CD4-positive, alpha-beta T cell (primary cell): ENCODE measurements around the gene SLC25A39. TPM values are rescaled to one million over a fixed set of nuclear protein-coding genes. Genes with fewer than 3 reads are reported as not detected.

Source experiments
- ATAC-seq: fragments of 200-7000 bp; cut with Tn5 transposase; one replicate; pipeline ENCODE4 v1.10.0; 2022; ENCODE audit warnings: mild to moderate bottlenecking; ENCODE audit not compliant: poor library complexity
- CTCF ChIA-PET: fragments of 350-600 bp; sonication (Branson Sonifier 250); formaldehyde crosslinking; loops from one replicate; lab custom pipeline; 2021; ENCODE audit warnings: antibody characterized with exemption, inconsistent platforms; lab: Charles Lee
- POLR2A ChIA-PET: fragments of 350-600 bp; sonication (Branson Sonifier 250); formaldehyde crosslinking; loops from one replicate; lab custom pipeline; 2021; ENCODE audit warnings: antibody characterized with exemption, inconsistent platforms; lab: Charles Lee
- DNase-seq, 14 experiments: peaks; one replicate each; pipeline ENCODE4 v3.0.0-alpha.2; 2013 to 2020; ENCODE audit warnings: mixed read lengths in 2 of 14
- H3K27ac ChIP-seq, 2 donors: one replicate each; pipeline versions ENCODE4 v1.5.1 to v1.7.0; 2013; ENCODE audit warnings: low read length in 2 of 2, low read depth in 1 of 2, mild to moderate bottlenecking in 1 of 2
- H3K27me3 ChIP-seq, 2 experiments: 1 replicate in 1 of 2; 2 replicates in 1 of 2; pipeline versions ENCODE4 v1.6.1 to v1.7.0; 2013; ENCODE audit warnings: low read length in 2 of 2, control low read depth in 1 of 2, mild to moderate bottlenecking in 1 of 2, moderate library complexity in 1 of 2; ENCODE audit not compliant: insufficient read depth in 2 of 2, control insufficient read depth in 1 of 2
- H3K36me3 ChIP-seq: one replicate; pipeline ENCODE4 v1.6.1; 2013; ENCODE audit warnings: low read length, control low read depth; ENCODE audit not compliant: insufficient read depth
- H3K4me1 ChIP-seq: one replicate; pipeline ENCODE4 v1.6.1; 2013; ENCODE audit warnings: low read length, control low read depth; ENCODE audit not compliant: insufficient read depth
- H3K4me3 ChIP-seq: one replicate; pipeline ENCODE4 v1.5.1; 2013; ENCODE audit warnings: mild to moderate bottlenecking, low read length, moderate library complexity
- H3K9me3 ChIP-seq, 2 experiments: 1 replicate in 1 of 2; 2 replicates in 1 of 2; pipeline versions ENCODE4 v1.6.1 to v1.7.0; 2013; ENCODE audit warnings: low read length in 2 of 2, mild to moderate bottlenecking in 2 of 2, control low read depth in 1 of 2, moderate library complexity in 1 of 2; ENCODE audit not compliant: control insufficient read depth in 1 of 2, insufficient read depth in 1 of 2
- H3K27ac Mint-ChIP-seq: one replicate; pipeline ENCODE4 v1.8.0; 2020; ENCODE audit warnings: mixed read lengths
- H3K27me3 Mint-ChIP-seq: one replicate; pipeline ENCODE4 v1.8.0; 2021; ENCODE audit warnings: mixed read lengths
- H3K36me3 Mint-ChIP-seq: one replicate; pipeline ENCODE4 v1.8.0; 2021; ENCODE audit warnings: low read depth, mixed read lengths
- H3K4me1 Mint-ChIP-seq: one replicate; pipeline ENCODE4 v1.8.0; 2021; ENCODE audit warnings: low read depth, mixed read lengths
- H3K4me3 Mint-ChIP-seq: one replicate; pipeline ENCODE4 v1.8.0; 2020; ENCODE audit warnings: mild to moderate bottlenecking, mixed read lengths
- H3K9me3 Mint-ChIP-seq: one replicate; pipeline ENCODE4 v1.8.0; 2020; ENCODE audit warnings: mixed read lengths
- intact Hi-C, 2 experiments: fragments of 100-400 bp; cut with DNase I in 1 of 2; cut with micrococcal nuclease in 1 of 2; formaldehyde crosslinking; loops; one replicate each; pipeline versions ENCODE4 v1.15.1 to v1.9.0; 2023 to 2025; cut with DNase I, micrococcal nuclease
- total RNA-seq, 174 experiments: library from RNA in 2 of 174; stranded (reverse) in 2 of 174; gene quantifications; one replicate each; pipeline ENCODE4 v1.2.3 and lab custom pipeline; 2021 to 2026
- TF ChIP-seq, protein P1 (sequence below): fragments of 200-600 bp; IDR thresholded peaks from one replicate; pipeline ENCODE4 v1.8.0; 2022; ENCODE audit warnings: antibody characterized with exemption, mild to moderate bottlenecking

SLC25A39 gene
- total RNA-seq, 2 experiments from 2014 or later = 55.5 to 65.5 TPM

DNA sequence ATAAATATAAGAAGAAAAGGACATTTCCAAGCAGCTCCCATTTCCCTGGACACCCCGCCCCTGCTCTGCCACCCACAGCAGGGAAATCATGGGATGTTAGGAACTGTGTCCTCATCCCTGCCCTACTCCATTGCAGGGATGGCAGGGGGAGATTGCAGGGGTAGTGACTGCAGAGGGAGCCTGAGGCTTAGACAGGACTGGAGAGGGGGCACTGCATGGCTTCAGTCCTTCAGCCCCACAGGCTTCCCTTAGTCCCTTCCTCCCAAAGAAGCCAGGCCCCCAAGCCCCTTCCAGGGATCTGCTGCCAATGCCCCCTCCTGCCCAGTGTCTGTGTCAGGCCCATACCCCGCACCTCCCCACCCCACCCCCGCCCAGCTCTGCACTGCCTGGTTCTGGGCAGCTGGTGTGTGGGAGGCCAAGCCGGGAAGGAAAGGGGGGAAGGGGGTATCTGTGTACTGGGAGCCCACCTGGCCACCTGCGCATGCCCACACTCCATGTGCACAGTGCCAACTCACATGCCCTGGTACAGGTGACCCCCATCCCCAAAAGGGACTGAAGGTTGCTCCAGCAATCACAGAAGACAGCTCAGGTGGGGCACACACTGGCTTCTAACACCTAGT, 13.0 kb downstream of the SLC25A39 start:
- TF ChIP-seq, protein P1, sequence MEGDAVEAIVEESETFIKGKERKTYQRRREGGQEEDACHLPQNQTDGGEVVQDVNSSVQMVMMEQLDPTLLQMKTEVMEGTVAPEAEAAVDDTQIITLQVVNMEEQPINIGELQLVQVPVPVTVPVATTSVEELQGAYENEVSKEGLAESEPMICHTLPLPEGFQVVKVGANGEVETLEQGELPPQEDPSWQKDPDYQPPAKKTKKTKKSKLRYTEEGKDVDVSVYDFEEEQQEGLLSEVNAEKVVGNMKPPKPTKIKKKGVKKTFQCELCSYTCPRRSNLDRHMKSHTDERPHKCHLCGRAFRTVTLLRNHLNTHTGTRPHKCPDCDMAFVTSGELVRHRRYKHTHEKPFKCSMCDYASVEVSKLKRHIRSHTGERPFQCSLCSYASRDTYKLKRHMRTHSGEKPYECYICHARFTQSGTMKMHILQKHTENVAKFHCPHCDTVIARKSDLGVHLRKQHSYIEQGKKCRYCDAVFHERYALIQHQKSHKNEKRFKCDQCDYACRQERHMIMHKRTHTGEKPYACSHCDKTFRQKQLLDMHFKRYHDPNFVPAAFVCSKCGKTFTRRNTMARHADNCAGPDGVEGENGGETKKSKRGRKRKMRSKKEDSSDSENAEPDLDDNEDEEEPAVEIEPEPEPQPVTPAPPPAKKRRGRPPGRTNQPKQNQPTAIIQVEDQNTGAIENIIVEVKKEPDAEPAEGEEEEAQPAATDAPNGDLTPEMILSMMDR = no peak
- no peak overlapping the region for H3K27ac Mint-ChIP-seq
- peaks cover 0 to 11% of the 10 kb centered on the region in 2 experiments for H3K9me3 ChIP-seq
- no peak overlapping the region for H3K27ac ChIP-seq
- peaks cover 35% of the 10 kb centered on the region for H3K4me1 Mint-ChIP-seq
- H3K4me1 ChIP-seq = peaks cover 46% of the 10 kb centered on the region
- no peak overlapping the region for H3K4me3 Mint-ChIP-seq
- H3K27me3 ChIP-seq = peaks cover 38 to 42% of the 10 kb centered on the region in 2 experiments
- no peaks in the 10 kb centered on the region for H3K36me3 ChIP-seq
- H3K4me3 ChIP-seq = no peak overlapping the region
- DNase-seq = no peak
- POLR2A ChIA-PET = no interaction called here
- CTCF ChIA-PET = no interaction called here
- H3K9me3 Mint-ChIP-seq = no peaks in the 10 kb centered on the region
- no peaks in the 10 kb centered on the region for H3K36me3 Mint-ChIP-seq
- peaks cover 63% of the 10 kb centered on the region for H3K27me3 Mint-ChIP-seq
- intact Hi-C loops = no loop called here
- no peak for ATAC-seq

DNA sequence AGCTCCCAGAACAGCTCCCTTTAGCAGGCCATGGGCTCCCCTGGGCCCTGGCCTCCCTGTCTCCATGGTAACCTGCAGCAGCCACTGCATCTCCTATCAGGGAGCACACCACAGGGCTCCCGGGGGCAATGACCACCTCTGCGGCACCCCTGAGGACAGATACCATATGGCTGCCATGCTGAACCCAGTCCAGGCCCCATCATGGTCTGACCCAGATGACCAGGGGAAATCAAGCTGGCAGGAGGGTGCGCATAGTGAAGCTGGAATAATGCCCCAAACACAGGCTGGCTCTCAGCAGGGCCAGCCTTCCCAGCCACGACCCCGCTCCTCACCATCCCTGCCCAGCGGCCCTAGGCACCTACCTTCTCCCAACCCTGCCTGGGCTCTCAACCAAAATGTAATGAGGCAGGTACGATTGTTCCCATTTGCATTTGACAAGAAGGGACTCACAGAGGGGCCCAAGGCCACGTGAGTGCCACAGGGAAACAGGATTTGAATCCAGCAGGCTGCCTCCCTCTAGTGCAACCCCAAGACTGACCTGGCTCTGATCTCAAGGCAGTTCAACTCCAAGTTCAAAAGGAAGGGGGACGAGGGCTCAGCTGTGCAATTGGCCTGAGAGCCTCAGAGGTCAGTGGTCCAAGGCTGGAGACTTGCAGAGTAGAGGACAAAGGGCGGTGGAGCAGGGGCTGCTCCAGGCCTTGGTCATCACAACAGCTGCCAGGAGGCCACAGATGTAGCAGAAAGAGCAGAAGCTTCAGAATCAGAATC, 13.8 kb downstream of the SLC25A39 start:
- no peak overlapping the region for H3K27ac Mint-ChIP-seq
- TF ChIP-seq, protein P1 = no peak

GRCh38 chr17:44310188-44310587, 14.4 kb downstream of the SLC25A39 start:
- DNase-seq = no peak
- ChIA-PET CTCF (interaction anchor here (1.2 to 1.4 kb wide), 2 partner anchors 35 to 100 kb away, joined by 3 to 5 read pairs; partner anchors contain the start of gene GRN), POLR2A (interaction anchor here (0.6 to 0.8 kb wide), 2 partner anchors 17 to 187 kb away, joined by 3 read pairs; partner anchors contain the start of gene HDAC5)
- peaks cover 25 to 31% of the 10 kb centered on the region in 2 experiments for H3K27me3 ChIP-seq
- TF ChIP-seq, protein P1 = no peak
- H3K4me3 ChIP-seq = no peak overlapping the region
- ATAC-seq = no peak
- H3K36me3 ChIP-seq = no peaks in the 10 kb centered on the region
- peaks cover 0 to 5% of the 10 kb centered on the region in 2 experiments for H3K9me3 ChIP-seq
- peaks cover 34% of the 10 kb centered on the region for H3K4me1 ChIP-seq
- Mint-ChIP-seq H3K4me3 (no peak overlapping the region), H3K4me1 (peaks cover 28% of the 10 kb centered on the region), H3K27me3 (peaks cover 56% of the 10 kb centered on the region), H3K27ac (no peak overlapping the region), H3K9me3 (no peaks in the 10 kb centered on the region), H3K36me3 (no peaks in the 10 kb centered on the region)
- no peak overlapping the region for H3K27ac ChIP-seq
- intact Hi-C loops = no loop called here

More for the DNA sequence above, 13.8 kb downstream of the SLC25A39 start:
- ATAC-seq (no peak), DNase-seq (no peak)
- no peaks in the 10 kb centered on the region for H3K36me3 ChIP-seq
- POLR2A ChIA-PET = interaction anchor here (0.8 kb wide), 1 partner anchor 16 kb away, joined by 3 read pairs; no protein-coding TSS in a partner anchor
- H3K9me3 Mint-ChIP-seq = no peaks in the 10 kb centered on the region
- no peak overlapping the region for H3K4me3 Mint-ChIP-seq
- intact Hi-C loops = no loop called here
- peaks cover 0 to 5% of the 10 kb centered on the region in 2 experiments for H3K9me3 ChIP-seq
- H3K4me3 ChIP-seq = no peak overlapping the region
- H3K36me3 Mint-ChIP-seq = no peaks in the 10 kb centered on the region
- peaks cover 32% of the 10 kb centered on the region for H3K4me1 Mint-ChIP-seq
- CTCF ChIA-PET = interaction anchor here (1.4 kb wide), 1 partner anchor 100 kb away, joined by 5 read pairs; no protein-coding TSS in a partner anchor
- H3K27me3 ChIP-seq = peaks cover 30 to 36% of the 10 kb centered on the region in 2 experiments
- H3K27ac ChIP-seq = no peak overlapping the region
- H3K27me3 Mint-ChIP-seq = peaks cover 60% of the 10 kb centered on the region
- H3K4me1 ChIP-seq = peaks cover 39% of the 10 kb centered on the region
